GM13977 (cell line): ENCODE measurements around the gene TMEM97.
A peak's percentile ranks its signal among the peaks of the same experiment; 100 is the strongest.

Experiments
- DNase-seq: peaks from one replicate; pipeline ENCODE4 v3.0.0; 2012; ENCODE audit warnings: low spot score
- CTCF ChIP-seq: IDR thresholded peaks from 2 replicates; pipeline ENCODE4 v1.5.1; 2012; ENCODE audit warnings: mild to moderate bottlenecking, control low read depth; ENCODE audit not compliant: insufficient read depth; ENCODE audit errors: extremely low read depth, missing control alignments
- in situ Hi-C: fragments of 300-500 bp; cut with MboI; formaldehyde crosslinking; loops from one replicate; pipeline ENCODE4 v1.12.0; 2022; ENCODE audit warnings: low sequenced_read_pairs, low pct_unique_long_range_greater_than_20kb, mixed read lengths, inconsistent platforms; ENCODE audit not compliant: unreplicated experiment

The TMEM97 gene

GRCh38 chr17:28372203-28372944 is 53.4 kb downstream of the TMEM97 start:
- no peak for TF ChIP-seq CTCF
- in situ Hi-C loops: no loop called here
- peak; percentile 59 for DNase-seq

GRCh38 chr17:28372945-28373274 is 53.9 kb downstream of the TMEM97 start:
- TF ChIP-seq CTCF: no peak
- in situ Hi-C loops: no loop called here
- no peak for DNase-seq
